Activated naive CD8-positive, alpha-beta T cell (primary cell): ENCODE measurements around the gene ZNF57.
A peak's percentile ranks its signal among the peaks of the same experiment; 100 is the strongest.
"Not testable (repeated sequence)": the region's sequence is repeated elsewhere in the genome, so short reads cannot be mapped to it uniquely, and the experiment has no call there.

Source experiments
- H3K27ac Mint-ChIP-seq: one replicate; pipeline ENCODE4 v1.8.0; 2021; ENCODE audit warnings: mixed read lengths
- H3K27me3 Mint-ChIP-seq: one replicate; pipeline ENCODE4 v1.8.0; 2021; ENCODE audit warnings: mixed read lengths
- H3K36me3 Mint-ChIP-seq: one replicate; pipeline ENCODE4 v1.8.0; 2021; ENCODE audit warnings: mixed read lengths
- H3K4me1 Mint-ChIP-seq: one replicate; pipeline ENCODE4 v1.8.0; 2021; ENCODE audit warnings: low read depth, mixed read lengths
- H3K4me3 Mint-ChIP-seq: one replicate; pipeline ENCODE4 v1.8.0; 2021; ENCODE audit warnings: mild to moderate bottlenecking, mixed read lengths
- H3K9me3 Mint-ChIP-seq: one replicate; pipeline ENCODE4 v1.8.0; 2021; ENCODE audit warnings: low read depth, mixed read lengths

ZNF57 gene

DNA sequence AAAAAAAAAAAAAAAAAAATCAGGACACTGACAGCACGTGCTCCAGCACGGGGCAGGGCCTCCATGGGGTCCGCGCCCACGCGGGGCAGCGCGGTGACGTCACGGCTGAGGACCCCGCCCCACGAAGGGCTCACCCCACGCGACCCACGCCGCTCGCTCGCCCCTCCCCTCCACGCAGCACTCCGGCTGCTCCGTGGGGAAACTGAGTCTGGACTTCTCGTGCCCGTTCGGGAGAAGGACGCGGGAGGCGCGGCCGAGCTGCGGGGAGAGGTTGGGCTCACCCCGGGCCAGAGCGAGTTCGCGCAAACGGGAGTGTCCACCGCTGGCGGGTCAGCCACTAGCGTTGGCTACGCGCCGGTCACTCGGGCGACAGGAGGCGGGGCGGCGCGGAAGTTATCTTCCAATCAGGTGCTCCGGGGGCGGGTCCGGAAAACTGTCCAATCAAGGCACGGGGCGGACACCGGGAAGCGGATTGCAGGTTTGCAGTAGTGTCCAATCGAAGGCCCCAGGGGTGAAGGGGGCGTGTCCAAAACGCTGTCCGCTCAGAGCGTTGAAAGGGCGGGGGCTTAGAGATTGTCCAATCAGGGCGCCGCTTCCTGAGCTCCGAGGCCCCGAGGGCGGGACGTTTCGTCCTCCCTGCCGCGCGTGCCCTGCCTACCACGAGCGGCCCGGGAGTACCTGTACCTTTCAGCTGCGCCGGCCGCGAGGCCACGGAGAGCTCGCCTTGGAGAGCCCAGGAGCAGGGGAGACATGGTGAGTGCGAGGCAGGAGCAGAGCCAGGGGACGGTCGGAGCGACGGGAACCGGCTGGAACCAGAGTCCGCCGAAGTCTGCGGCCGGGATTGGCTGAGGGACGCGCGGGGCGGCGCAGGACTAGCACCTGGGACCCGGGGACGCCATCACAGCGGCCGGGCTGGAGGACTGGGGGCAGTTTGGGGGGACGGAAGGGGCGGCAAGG is at the start of gene ZNF57:
TSS of gene ZNF57 (plus strand) at position 633 of the 957 bp plus-strand sequence. CDS start at position 751, 118 bp downstream.
- Mint-ChIP-seq H3K27ac (peak within 1 kb of the TSS; percentile 94), H3K27me3 (no peaks in the 10 kb centered on the region), H3K4me1 (peaks cover 19% of the 10 kb centered on the region), H3K36me3 (no peaks in the 10 kb centered on the region), H3K4me3 (peak within 1 kb of the TSS; percentile 99), H3K9me3 (no peaks in the 10 kb centered on the region)

DNA sequence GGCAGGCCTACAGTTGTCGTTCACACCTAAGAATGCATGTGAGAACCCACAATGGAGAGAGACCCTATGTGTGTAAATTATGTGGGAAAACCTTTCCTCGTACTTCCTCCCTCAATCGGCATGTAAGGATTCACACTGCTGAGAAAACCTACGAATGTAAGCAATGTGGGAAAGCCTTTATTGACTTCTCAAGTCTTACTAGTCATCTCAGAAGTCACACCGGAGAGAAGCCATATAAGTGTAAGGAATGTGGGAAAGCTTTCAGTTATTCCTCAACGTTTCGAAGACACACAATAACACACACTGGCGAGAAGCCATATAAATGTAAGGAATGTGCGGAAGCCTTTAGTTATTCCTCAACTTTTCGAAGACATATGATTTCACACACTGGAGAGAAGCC is 48.1 kb upstream of the ZNF57 start:
- peaks cover 8% of the 10 kb centered on the region for H3K9me3 Mint-ChIP-seq
- no peaks in the 10 kb centered on the region for H3K27me3 Mint-ChIP-seq
- no peak overlapping the region for H3K4me3 Mint-ChIP-seq
- no peak overlapping the region for H3K27ac Mint-ChIP-seq
- peaks cover 45% of the 10 kb centered on the region for H3K36me3 Mint-ChIP-seq
- H3K4me1 Mint-ChIP-seq = peaks cover 38% of the 10 kb centered on the region

DNA sequence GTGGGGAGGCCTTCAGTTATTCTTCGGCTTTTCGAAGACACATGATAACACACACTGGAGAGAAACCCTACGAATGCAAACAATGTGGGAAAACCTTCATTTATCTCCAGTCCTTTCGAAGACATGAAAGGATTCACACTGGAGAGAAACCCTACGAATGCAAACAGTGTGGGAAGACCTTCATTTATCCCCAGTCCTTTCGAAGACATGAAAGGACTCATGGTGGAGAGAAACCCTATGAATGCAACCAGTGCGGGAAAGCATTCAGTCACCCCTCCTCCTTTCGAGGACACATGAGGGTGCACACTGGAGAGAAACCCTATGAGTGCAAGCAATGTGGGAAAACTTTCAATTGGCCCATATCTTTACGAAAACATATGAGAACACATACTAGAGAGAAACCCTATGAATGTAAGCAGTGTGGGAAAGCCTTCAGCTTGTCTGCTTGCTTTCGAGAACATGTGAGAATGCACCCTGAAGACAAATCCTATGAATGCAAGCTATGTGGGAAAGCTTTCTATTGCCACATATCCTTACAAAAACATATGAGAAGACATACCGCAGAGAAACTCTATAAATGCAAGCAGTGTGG is 47.6 kb upstream of the ZNF57 start:
- Mint-ChIP-seq H3K4me3 (no peak overlapping the region), H3K4me1 (peaks cover 43% of the 10 kb centered on the region), H3K9me3 (peaks cover 8% of the 10 kb centered on the region), H3K27ac (no peak overlapping the region), H3K27me3 (no peaks in the 10 kb centered on the region), H3K36me3 (peaks cover 45% of the 10 kb centered on the region)

DNA sequence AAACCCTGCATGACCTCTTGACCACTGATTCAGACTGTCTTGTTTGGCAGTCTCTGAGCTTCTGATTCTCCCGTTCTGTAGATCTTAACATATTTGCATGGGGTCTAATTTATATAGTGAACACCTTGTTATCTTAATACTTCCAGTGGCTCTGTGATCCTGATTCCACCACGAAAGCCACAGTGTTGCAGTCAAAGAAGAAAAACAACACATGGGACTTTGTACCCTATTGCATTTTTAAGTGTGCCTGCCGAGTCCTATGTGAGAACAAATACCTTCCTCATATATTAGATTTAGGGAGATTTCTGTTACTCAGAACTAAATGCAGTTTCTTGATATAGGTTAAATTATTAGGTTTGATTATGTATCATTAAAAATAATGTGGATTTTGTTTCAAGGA is 45.9 kb upstream of the ZNF57 start:
- Mint-ChIP-seq H3K27ac (no peak overlapping the region), H3K4me3 (no peak overlapping the region), H3K9me3 (peaks cover 8% of the 10 kb centered on the region), H3K36me3 (peaks cover 45% of the 10 kb centered on the region), H3K27me3 (no peaks in the 10 kb centered on the region), H3K4me1 (peaks cover 43% of the 10 kb centered on the region)

DNA sequence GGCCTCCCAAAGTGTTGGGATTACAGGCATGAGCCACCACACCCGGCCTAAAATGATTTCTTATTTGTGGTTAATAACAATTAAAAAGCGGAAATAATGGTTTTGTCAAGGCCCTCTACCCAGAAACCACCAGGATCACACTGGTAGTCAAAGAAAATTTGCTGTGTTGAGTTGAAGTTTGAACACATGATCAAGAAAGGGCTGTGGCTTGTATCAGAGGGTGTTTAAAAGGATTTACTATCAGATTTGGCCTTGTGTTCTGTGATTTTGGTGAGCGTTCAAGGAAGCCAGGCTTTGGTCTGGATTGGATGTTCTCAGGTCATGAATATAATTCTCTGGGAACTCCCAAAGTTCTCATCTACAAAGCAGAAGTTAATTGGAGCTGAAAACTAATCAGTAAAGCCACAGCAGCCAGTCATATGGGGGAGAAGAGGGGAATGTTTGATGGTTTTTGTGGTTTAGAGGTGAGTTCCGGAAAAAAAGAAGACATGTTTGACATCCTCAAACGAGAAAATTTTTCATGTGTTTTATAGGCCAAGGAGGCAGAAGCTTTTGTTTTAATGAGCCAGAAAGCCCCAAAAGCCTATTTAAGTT is 44.2 kb upstream of the ZNF57 start:
- H3K27me3 Mint-ChIP-seq = no peaks in the 10 kb centered on the region
- H3K36me3 Mint-ChIP-seq = peaks cover 36% of the 10 kb centered on the region
- peak overlapping the region; percentile 67 for H3K27ac Mint-ChIP-seq
- peaks cover 33% of the 10 kb centered on the region for H3K4me1 Mint-ChIP-seq
- peaks cover 8% of the 10 kb centered on the region for H3K9me3 Mint-ChIP-seq
- peak overlapping the region; percentile 67 for H3K4me3 Mint-ChIP-seq

- peaks cover 3% of the 10 kb centered on the region for H3K9me3 Mint-ChIP-seq
- H3K27ac Mint-ChIP-seq = no peak overlapping the region
- H3K27me3 Mint-ChIP-seq = no peaks in the 10 kb centered on the region
- peaks cover 14% of the 10 kb centered on the region for H3K36me3 Mint-ChIP-seq
- no peak overlapping the region for H3K4me3 Mint-ChIP-seq
- peaks cover 33% of the 10 kb centered on the region for H3K4me1 Mint-ChIP-seq
Observed at GRCh38 chr19:2858864-2859263, 41.9 kb upstream of the ZNF57 start.

GRCh38 chr19:2863816-2864215 is 36.9 kb upstream of the ZNF57 start:
- Mint-ChIP-seq H3K4me1 (peaks cover 7% of the 10 kb centered on the region), H3K36me3 (no peaks in the 10 kb centered on the region), H3K27me3 (peaks cover 3% of the 10 kb centered on the region), H3K27ac (no peak overlapping the region), H3K9me3 (no peaks in the 10 kb centered on the region), H3K4me3 (no peak overlapping the region)

DNA sequence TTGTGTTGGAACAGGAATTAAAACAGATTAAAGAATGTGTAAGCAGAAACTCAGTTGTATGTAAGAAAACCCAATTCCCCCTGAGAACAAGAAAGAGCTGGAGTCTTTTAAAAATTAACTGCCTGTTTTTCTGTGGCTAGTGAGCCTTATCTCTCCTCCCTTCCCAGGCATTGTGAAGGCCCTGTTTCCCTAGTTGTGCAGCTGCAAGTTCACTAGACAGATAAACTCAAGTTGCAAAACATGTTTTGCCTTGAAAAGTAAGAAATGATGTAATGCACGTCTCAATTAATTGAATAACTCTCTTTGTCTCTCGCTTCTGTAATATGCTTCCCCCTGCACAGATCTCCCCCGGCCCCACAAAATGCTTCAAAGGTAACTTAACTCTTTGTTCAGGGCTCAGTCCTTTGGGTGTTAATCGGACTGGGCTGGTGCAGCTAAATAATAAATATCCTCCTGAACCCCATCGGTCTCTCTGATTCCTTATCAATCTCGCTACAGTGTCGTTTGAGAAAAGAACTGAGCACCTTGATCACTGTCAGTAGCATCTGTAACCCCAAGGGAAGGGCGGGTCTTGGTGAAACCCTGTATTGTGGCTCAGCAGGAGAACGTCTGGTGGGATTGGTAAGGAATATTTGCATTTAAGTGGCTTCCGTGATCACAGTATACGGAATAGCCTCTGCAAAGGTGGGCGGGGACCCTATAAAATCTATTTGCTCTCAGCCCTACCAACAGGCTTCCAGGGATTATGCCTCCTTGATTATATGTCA is 35.2 kb upstream of the ZNF57 start:
- Mint-ChIP-seq H3K27me3 (peaks cover 3% of the 10 kb centered on the region), H3K27ac (no peak overlapping the region), H3K4me3 (no peak overlapping the region), H3K4me1 (peaks cover 5% of the 10 kb centered on the region), H3K9me3 (no peaks in the 10 kb centered on the region), H3K36me3 (no peaks in the 10 kb centered on the region)

GRCh38 chr19:2866495-2867024 is 34.2 kb upstream of the ZNF57 start:
- H3K4me1 Mint-ChIP-seq = peaks cover 5% of the 10 kb centered on the region
- no peaks in the 10 kb centered on the region for H3K9me3 Mint-ChIP-seq
- H3K36me3 Mint-ChIP-seq = no peaks in the 10 kb centered on the region
- peaks cover 3% of the 10 kb centered on the region for H3K27me3 Mint-ChIP-seq
- H3K4me3 Mint-ChIP-seq = no peak overlapping the region
- no peak overlapping the region for H3K27ac Mint-ChIP-seq

- Mint-ChIP-seq H3K36me3 (no peaks in the 10 kb centered on the region), H3K27me3 (peaks cover 3% of the 10 kb centered on the region), H3K4me1 (peaks cover 5% of the 10 kb centered on the region), H3K27ac (no peak within 1 kb of the TSS), H3K9me3 (no peaks in the 10 kb centered on the region), H3K4me3 (no peak within 1 kb of the TSS)
Observed at GRCh38 chr19:2867025-2867991, 33.4 kb upstream of the ZNF57 start, which contains the start of gene ZNF556. Gene ZNF556 (plus strand): TSS chr19:2867335. CDS start chr19:2867422, 87 bp downstream.

DNA sequence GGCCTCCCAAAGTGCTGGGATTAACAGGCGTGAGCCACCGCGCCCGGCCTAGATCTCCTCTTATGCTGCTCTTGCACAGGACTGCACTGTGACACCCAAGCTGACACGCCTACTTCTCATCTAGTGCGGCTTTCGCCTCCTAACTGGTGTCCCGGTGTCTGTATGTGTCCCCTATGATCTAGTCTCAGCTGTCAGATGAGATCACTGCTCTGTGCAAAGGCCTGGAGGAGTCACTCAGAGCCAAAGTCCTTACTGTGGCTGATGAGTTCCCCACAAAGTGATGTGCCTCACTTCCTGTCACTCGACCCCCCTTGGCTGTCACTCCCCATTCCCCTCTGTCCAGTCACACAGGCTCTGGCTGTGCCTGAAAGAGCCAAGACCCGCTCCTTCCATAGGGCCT is 31.1 kb upstream of the ZNF57 start:
- no peaks in the 10 kb centered on the region for H3K9me3 Mint-ChIP-seq
- H3K36me3 Mint-ChIP-seq = no peaks in the 10 kb centered on the region
- H3K27ac Mint-ChIP-seq = no peak overlapping the region
- H3K4me1 Mint-ChIP-seq = peaks cover 5% of the 10 kb centered on the region
- no peak overlapping the region for H3K4me3 Mint-ChIP-seq
- peaks cover 3% of the 10 kb centered on the region for H3K27me3 Mint-ChIP-seq

- H3K27me3 Mint-ChIP-seq, H3K36me3 Mint-ChIP-seq, H3K4me3 Mint-ChIP-seq, H3K27ac Mint-ChIP-seq, H3K4me1 Mint-ChIP-seq, H3K9me3 Mint-ChIP-seq: not testable (repeated sequence)
Observed at GRCh38 chr19:2872175-2872574, 28.6 kb upstream of the ZNF57 start.

- Mint-ChIP-seq H3K4me3 (no peak overlapping the region), H3K4me1 (no peaks in the 10 kb centered on the region), H3K9me3 (no peaks in the 10 kb centered on the region), H3K27ac (no peak overlapping the region), H3K36me3 (no peaks in the 10 kb centered on the region), H3K27me3 (no peaks in the 10 kb centered on the region)
Observed at GRCh38 chr19:2877398-2878331, 23.1 kb upstream of the ZNF57 start.
